Measurements from ENCODE around the gene LAMA3.

DNA sequence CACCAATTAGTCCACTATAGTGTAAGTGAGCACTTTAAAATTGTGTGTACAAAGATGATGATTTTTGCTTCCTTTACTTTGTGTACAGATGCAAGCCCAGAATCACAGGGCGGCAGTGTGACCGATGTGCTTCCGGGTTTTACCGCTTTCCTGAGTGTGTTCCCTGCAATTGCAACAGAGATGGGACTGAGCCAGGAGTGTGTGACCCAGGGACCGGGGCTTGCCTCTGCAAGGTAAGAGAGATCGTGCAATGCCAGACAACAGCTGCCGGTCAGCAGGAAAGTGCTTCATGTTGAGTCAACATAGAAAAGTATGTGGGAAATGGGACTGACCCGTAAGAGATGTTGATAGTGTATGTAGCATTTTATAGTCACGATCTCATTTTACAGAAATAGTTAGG, 168.5 kb downstream of the LAMA3 start:
- TF ChIP-seq, protein P1, sequence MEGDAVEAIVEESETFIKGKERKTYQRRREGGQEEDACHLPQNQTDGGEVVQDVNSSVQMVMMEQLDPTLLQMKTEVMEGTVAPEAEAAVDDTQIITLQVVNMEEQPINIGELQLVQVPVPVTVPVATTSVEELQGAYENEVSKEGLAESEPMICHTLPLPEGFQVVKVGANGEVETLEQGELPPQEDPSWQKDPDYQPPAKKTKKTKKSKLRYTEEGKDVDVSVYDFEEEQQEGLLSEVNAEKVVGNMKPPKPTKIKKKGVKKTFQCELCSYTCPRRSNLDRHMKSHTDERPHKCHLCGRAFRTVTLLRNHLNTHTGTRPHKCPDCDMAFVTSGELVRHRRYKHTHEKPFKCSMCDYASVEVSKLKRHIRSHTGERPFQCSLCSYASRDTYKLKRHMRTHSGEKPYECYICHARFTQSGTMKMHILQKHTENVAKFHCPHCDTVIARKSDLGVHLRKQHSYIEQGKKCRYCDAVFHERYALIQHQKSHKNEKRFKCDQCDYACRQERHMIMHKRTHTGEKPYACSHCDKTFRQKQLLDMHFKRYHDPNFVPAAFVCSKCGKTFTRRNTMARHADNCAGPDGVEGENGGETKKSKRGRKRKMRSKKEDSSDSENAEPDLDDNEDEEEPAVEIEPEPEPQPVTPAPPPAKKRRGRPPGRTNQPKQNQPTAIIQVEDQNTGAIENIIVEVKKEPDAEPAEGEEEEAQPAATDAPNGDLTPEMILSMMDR (IDR thresholded peaks at IDR 0.05; ENCODE audit: poor library complexity, severe bottlenecking) = no peak
- TF ChIP-seq MXI1 (conservative IDR thresholded peaks at IDR 0.05; ENCODE audit: poor library complexity, severe bottlenecking) (no peak), POLR2AphosphoS5 (IDR thresholded peaks at IDR 0.05) (no peak), TAF1 (IDR thresholded peaks at IDR 0.05; ENCODE audit: low read depth) (no peak)
